Breast epithelium (tissue), 3 donors: ENCODE results near the gene PBX3.

Experiments used
- POLR2A ChIP-seq: fragments of 450-650 bp; IDR thresholded peaks from one replicate; pipeline ENCODE4 v1.6.1; 2016; ENCODE audit warnings: antibody characterized with exemption, mild to moderate bottlenecking, moderate library complexity
- TF ChIP-seq, protein P1 (sequence below), 3 donors: fragments of 450-650 bp; IDR thresholded peaks; one replicate each; pipeline ENCODE4 v1.5.1; 2016 to 2017; ENCODE audit warnings: antibody characterized with exemption in 3 of 3, mild to moderate bottlenecking in 3 of 3, moderate library complexity in 3 of 3

DNA sequence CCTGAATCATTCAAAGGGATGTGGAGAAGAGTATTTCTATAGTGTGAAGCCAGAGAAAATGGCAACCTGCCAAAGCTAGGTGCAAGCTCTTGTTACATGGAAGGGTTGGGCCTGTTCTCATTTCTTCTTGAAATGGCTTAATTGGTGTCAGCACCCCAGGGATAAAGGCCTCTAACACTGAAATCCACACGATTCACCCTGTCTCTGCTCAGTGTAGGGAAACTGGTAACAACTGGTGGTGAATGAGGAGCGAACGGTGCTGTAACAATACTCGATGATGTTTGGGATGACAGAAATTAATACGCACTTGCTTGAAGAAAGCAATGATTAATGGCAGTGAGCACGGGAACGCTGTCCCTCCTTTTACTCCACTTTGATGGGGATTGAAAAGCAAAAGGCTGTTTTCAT lies 16.2 kb downstream of the PBX3 start:
- no peak for TF ChIP-seq POLR2A
- TF ChIP-seq, protein P1, sequence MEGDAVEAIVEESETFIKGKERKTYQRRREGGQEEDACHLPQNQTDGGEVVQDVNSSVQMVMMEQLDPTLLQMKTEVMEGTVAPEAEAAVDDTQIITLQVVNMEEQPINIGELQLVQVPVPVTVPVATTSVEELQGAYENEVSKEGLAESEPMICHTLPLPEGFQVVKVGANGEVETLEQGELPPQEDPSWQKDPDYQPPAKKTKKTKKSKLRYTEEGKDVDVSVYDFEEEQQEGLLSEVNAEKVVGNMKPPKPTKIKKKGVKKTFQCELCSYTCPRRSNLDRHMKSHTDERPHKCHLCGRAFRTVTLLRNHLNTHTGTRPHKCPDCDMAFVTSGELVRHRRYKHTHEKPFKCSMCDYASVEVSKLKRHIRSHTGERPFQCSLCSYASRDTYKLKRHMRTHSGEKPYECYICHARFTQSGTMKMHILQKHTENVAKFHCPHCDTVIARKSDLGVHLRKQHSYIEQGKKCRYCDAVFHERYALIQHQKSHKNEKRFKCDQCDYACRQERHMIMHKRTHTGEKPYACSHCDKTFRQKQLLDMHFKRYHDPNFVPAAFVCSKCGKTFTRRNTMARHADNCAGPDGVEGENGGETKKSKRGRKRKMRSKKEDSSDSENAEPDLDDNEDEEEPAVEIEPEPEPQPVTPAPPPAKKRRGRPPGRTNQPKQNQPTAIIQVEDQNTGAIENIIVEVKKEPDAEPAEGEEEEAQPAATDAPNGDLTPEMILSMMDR (IDR thresholded peaks at IDR 0.05): no peak
